ENCODE measurements around the gene UTP3.
"Not testable (repeated sequence)": the region's sequence is repeated elsewhere in the genome, so short reads cannot be mapped to it uniquely, and the experiment has no call there.

Gene UTP3

GRCh38 chr4:70688795-70689231 is 481 bp downstream of the UTP3 start:
- DNase-seq = no peak

- DNase-seq = no peak
These were observed 3.3 kb downstream of the UTP3 start for GRCh38 chr4:70691661-70692060.

GRCh38 chr4:70694633-70695032 is 6.3 kb downstream of the UTP3 start:
- not testable (repeated sequence) for DNase-seq

GRCh38 chr4:70698435-70698834 is 10.1 kb downstream of the UTP3 start:
- DNase-seq = not testable (repeated sequence)

GRCh38 chr4:70700712-70701111 is 12.4 kb downstream of the UTP3 start:
- DNase-seq = no peak

GRCh38 chr4:70701271-70701670 is 12.9 kb downstream of the UTP3 start:
- DNase-seq = no peak

- DNase-seq = not testable (repeated sequence)
These were observed 14.3 kb downstream of the UTP3 start for GRCh38 chr4:70702592-70702991.

GRCh38 chr4:70703619-70704214 is 15.4 kb downstream of the UTP3 start:
- DNase-seq = no peak

GRCh38 chr4:70704215-70704930 is 16.0 kb downstream of the UTP3 start:
- no peak for DNase-seq

- no peak for DNase-seq
These were observed 16.5 kb downstream of the UTP3 start for GRCh38 chr4:70704931-70705182.

- DNase-seq = peak; percentile 35
These were observed 17.1 kb downstream of the UTP3 start for GRCh38 chr4:70705183-70706043.

GRCh38 chr4:70706044-70706461 is 17.7 kb downstream of the UTP3 start:
- peak; percentile 2 for DNase-seq

GRCh38 chr4:70706516-70706915 is 18.2 kb downstream of the UTP3 start:
- no peak for DNase-seq

GRCh38 chr4:70709611-70710205 is 21.4 kb downstream of the UTP3 start:
- DNase-seq = no peak

- no peak for DNase-seq
These were observed 23.3 kb downstream of the UTP3 start for GRCh38 chr4:70711599-70711998.

- no peak for DNase-seq
These were observed 23.8 kb downstream of the UTP3 start for GRCh38 chr4:70712150-70712549.

- no peak for DNase-seq
These were observed 24.5 kb downstream of the UTP3 start for GRCh38 chr4:70712604-70713452.

GRCh38 chr4:70713453-70714078 is 25.2 kb downstream of the UTP3 start:
- DNase-seq = no peak

GRCh38 chr4:70714079-70714887 is 26.0 kb downstream of the UTP3 start:
- no peak for DNase-seq

GRCh38 chr4:70715097-70715496 is 26.8 kb downstream of the UTP3 start:
- DNase-seq = no peak
